Smooth muscle cell (in vitro differentiated cells): ENCODE data around the gene ZNF76. TPM values are rescaled to one million over a fixed set of nuclear protein-coding genes. Genes with fewer than 3 reads are reported as not detected.

Experiments
- DNase-seq: peaks from one replicate; lab custom pipeline; 2025; ENCODE audit not compliant: unreplicated experiment; lab: John Stamatoyannopoulos, UW
- H2AFZ ChIP-seq: fragments of 200-600 bp; sonication (generic); 2 replicates; pipeline ENCODE4 v1.6.0; 2016; ENCODE audit warnings: antibody characterized with exemption, low read depth, mild to moderate bottlenecking
- H3F3A ChIP-seq: fragments of 200-600 bp; sonication (generic); 2 replicates; pipeline ENCODE4 v1.6.0; 2017; ENCODE audit warnings: antibody characterized with exemption, low read depth
- H3K27ac ChIP-seq: fragments of 200-600 bp; sonication (generic); 2 replicates; pipeline ENCODE4 v1.5.1; 2016; ENCODE audit warnings: low read depth, mild to moderate bottlenecking
- H3K27me3 ChIP-seq: fragments of 200-600 bp; sonication (generic); 2 replicates; pipeline ENCODE4 v1.6.1; 2016; ENCODE audit warnings: low read depth, mild to moderate bottlenecking
- H3K36me3 ChIP-seq: fragments of 200-600 bp; sonication (generic); 2 replicates; pipeline ENCODE4 v1.5.1; 2016; ENCODE audit warnings: low read depth
- H3K4me1 ChIP-seq: fragments of 200-600 bp; sonication (generic); 2 replicates; pipeline ENCODE4 v1.5.1; 2016; ENCODE audit warnings: low read depth
- H3K4me2 ChIP-seq: fragments of 200-600 bp; sonication (generic); 2 replicates; pipeline ENCODE4 v1.6.0; 2016; ENCODE audit warnings: mild to moderate bottlenecking
- H3K4me3 ChIP-seq: fragments of 200-600 bp; sonication (generic); 2 replicates; pipeline ENCODE4 v1.5.1; 2016; ENCODE audit warnings: mild to moderate bottlenecking
- H3K79me2 ChIP-seq: fragments of 200-600 bp; sonication (generic); 2 replicates; pipeline ENCODE4 v1.6.0; 2016; ENCODE audit warnings: low read depth, mild to moderate bottlenecking
- H3K9ac ChIP-seq: fragments of 200-600 bp; sonication (generic); 2 replicates; pipeline ENCODE4 v1.6.0; 2016; ENCODE audit warnings: low read depth
- H3K9me3 ChIP-seq: fragments of 200-600 bp; sonication (generic); replicated peaks from 2 replicates; pipeline ENCODE4 v1.5.1; 2016; ENCODE audit warnings: low read depth
- H4K20me1 ChIP-seq: fragments of 200-600 bp; sonication (generic); 2 replicates; pipeline ENCODE4 v1.6.0; 2016; ENCODE audit warnings: low read depth
- CTCF ChIP-seq: fragments of 200-600 bp; sonication (generic); IDR thresholded peaks from 2 replicates; pipeline ENCODE4 v1.5.1; 2017; ENCODE audit warnings: borderline replicate concordance, mild to moderate bottlenecking, antibody characterized with exemption; ENCODE audit not compliant: insufficient read depth, poor library complexity, severe bottlenecking
- WGBS: methylation state at CpG from one replicate; pipeline ENCODE4 v1.1.7; 2016; ENCODE audit warnings: low lambda C conversion rate; 5-methylcytosine and 5-hydroxymethylcytosine counted together
- polyA plus RNA-seq: library from polyadenylated mRNA; unstranded; fragments of >200 nt; fragmentation: Nextera tagmentation; extraction: Ambion mirVana; gene quantifications from 2 replicates; pipeline ENCODE4 v1.2.1, GENCODE V29; 2016
- total RNA-seq: library from RNA; depleted of rRNA; stranded (reverse); fragments of >200 nt; gene quantifications from 2 replicates; pipeline ENCODE4 v1.2.3, GENCODE V29; 2014

Gene ZNF76
- total and polyA plus RNA-seq, 2 experiments from 2014 or later, result 7.7 to 14.2 TPM

DNA sequence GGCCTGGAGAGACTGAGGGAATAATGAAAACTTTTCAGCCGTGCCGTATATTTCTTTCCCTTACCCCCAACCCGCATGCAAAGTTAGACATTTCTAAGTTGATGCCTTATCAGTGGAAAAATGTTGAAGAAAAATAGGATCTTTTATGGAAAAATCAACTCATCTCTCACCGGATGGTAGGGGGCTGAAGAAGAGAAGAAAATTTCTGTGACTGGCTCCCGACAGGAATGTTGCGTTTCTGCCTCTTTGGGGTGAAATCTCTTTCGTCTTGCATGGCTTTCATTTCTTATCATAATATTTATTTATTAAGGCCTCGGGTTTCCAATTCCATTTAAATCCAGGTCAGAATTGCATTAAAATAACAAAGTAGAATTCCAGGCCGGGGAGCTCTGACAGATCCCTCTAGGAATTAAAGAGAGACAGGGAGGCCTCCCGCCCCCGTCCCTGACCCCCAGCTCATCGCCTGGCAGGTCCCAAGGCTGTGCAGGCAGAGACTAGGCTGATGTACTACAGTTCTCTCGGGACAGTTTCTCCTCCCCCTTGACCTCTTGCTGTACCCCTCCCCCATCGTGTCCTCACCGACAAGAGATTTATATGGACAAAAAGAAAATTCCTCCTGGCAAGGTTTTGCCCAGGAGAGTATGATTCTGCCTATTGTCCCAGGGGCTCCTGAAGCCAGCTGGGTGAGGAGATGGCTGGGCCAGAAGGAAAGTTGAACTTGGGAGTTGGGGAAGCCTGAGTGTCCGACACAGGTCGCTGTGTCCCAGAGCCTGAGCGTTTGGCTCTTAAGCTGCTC, 44.5 kb upstream of the ZNF76 start:
- Histone ChIP-seq H3K4me2 (peak overlapping the region; percentile 99), H3K36me3 (no peaks in the 10 kb centered on the region), H3K79me2 (no peaks in the 10 kb centered on the region), H3K9me3 (no peaks in the 10 kb centered on the region), H3K27ac (peak overlapping the region; percentile 41), H3K4me3 (peak overlapping the region; percentile 80), H3K27me3 (peaks cover 15% of the 10 kb centered on the region), H2AFZ (peak overlapping the region; percentile 84), H3K4me1 (peaks cover 61% of the 10 kb centered on the region), H4K20me1 (peaks cover 19% of the 10 kb centered on the region), H3K9ac (peak overlapping the region; percentile 56), H3F3A (peaks cover 22% of the 10 kb centered on the region)
- WGBS, result 15% methylated on average over 18 of the region's 18 CpGs
- no peak for DNase-seq
- TF ChIP-seq CTCF, result no peak

DNA sequence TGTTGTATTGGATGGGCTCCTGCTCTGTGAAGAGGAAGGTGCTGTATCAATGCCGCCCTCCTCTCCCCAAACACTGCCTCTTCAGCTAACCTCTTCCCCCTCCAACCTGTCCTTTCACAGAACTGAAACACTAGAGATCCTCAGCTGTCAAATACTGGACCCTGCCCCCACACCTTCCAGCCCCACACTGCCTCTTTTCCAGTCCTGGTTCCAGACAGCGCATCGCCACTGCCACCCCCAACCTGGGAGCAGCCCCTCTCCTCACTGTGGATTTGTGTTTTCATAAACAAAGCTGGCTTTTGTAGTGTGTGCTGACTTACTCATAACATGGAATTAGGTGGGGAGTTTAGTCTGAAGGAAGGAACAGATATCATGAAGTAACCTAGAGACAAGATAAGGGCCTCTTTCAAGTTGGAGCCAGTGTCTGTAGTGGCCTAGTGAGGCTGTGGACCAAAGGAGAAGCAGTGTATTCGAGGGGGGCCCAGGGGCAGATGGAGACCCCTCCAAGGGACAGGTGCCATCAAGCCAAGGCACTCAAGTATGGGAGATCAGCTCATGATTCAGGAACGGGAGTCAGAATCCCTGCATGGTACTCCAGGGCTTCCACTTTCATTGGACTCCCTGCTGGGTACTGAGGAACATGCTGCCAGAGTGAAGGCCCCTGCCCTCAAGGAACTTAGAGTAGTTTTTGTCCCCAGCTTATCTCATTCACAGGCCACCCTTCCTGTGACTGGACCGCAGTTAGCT, 43.7 kb upstream of the ZNF76 start:
- Histone ChIP-seq H3K4me3 (peak overlapping the region; percentile 80), H3K36me3 (no peaks in the 10 kb centered on the region), H3K9me3 (no peaks in the 10 kb centered on the region), H3K27ac (peak overlapping the region; percentile 41), H3K27me3 (peaks cover 15% of the 10 kb centered on the region), H3K79me2 (no peaks in the 10 kb centered on the region), H4K20me1 (peaks cover 22% of the 10 kb centered on the region), H3K9ac (no peak overlapping the region), H2AFZ (no peak overlapping the region), H3F3A (peaks cover 22% of the 10 kb centered on the region), H3K4me1 (peaks cover 65% of the 10 kb centered on the region), H3K4me2 (peak overlapping the region; percentile 99)
- DNase-seq, result no peak
- 54% methylated on average over 6 of the region's 6 CpGs for WGBS
- TF ChIP-seq CTCF, result no peak

DNA sequence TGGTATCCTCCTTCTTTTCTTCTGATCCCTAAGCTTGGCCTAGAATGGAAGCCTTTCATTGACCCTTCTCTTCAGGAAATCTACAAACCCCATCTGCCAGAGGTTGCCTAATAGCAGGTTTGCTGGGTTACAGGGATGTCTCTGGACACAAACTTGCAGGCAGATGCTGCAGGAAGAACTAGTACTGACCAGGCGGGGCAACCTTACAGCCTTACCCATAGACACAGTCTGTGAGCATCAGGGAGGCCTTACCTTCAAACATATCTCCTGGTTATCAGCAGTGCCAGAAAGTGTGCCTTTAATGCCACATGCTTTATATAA, 43.2 kb upstream of the ZNF76 start:
- Histone ChIP-seq H3K9me3 (no peaks in the 10 kb centered on the region), H4K20me1 (peaks cover 27% of the 10 kb centered on the region), H3K36me3 (no peaks in the 10 kb centered on the region), H2AFZ (no peak overlapping the region), H3K9ac (no peak overlapping the region), H3K4me1 (peaks cover 65% of the 10 kb centered on the region), H3K27ac (peak overlapping the region; percentile 60), H3K4me2 (peak overlapping the region; percentile 99), H3K79me2 (no peaks in the 10 kb centered on the region), H3F3A (peaks cover 22% of the 10 kb centered on the region), H3K4me3 (no peak overlapping the region), H3K27me3 (peaks cover 15% of the 10 kb centered on the region)
- no peak for TF ChIP-seq CTCF
- 100% methylated on average over 1 of the region's 1 CpG for WGBS
- no peak for DNase-seq
